ENCODE data around the gene PPP2R3B.
"Not testable (repeated sequence)": the region's sequence is repeated elsewhere in the genome, so short reads cannot be mapped to it uniquely, and the experiment has no call there.

PPP2R3B gene, protein sequence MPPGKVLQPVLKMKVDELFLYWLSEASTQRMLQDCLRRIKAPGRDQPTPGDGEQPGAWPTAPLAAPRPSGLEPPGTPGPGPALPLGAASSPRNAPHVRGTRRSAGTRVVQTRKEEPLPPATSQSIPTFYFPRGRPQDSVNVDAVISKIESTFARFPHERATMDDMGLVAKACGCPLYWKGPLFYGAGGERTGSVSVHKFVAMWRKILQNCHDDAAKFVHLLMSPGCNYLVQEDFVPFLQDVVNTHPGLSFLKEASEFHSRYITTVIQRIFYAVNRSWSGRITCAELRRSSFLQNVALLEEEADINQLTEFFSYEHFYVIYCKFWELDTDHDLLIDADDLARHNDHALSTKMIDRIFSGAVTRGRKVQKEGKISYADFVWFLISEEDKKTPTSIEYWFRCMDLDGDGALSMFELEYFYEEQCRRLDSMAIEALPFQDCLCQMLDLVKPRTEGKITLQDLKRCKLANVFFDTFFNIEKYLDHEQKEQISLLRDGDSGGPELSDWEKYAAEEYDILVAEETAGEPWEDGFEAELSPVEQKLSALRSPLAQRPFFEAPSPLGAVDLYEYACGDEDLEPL
- long read RNA-seq, donor 1, transcript PPP2R3B-202 (13 exons, 2,151 nt) = major isoform, 6 of 6 reads
- long read RNA-seq, donor 1, partial matches to known transcripts = 0 of 6 reads
- long read RNA-seq, donor 1, other reads (novel, unspliced or antisense) = 0 of 6 reads
- long read RNA-seq, donor 2, transcript PPP2R3B-202 (13 exons, 2,151 nt) = major isoform, 10 of 10 reads
- long read RNA-seq, donor 2, partial matches to known transcripts = 0 of 10 reads
- long read RNA-seq, donor 2, other reads (novel, unspliced or antisense) = 0 of 10 reads
- long read RNA-seq, donor 3, partial matches to known transcripts = 0 of 3 reads
- long read RNA-seq, donor 3, other reads (novel, unspliced or antisense) = 0 of 3 reads
- long read RNA-seq, donor 4, transcript PPP2R3B-202 (13 exons, 2,151 nt) = major isoform, 5 of 5 reads
- long read RNA-seq, donor 4, partial matches to known transcripts = 0 of 5 reads
- long read RNA-seq, donor 4, other reads (novel, unspliced or antisense) = 0 of 5 reads
- long read RNA-seq, donor 5, partial matches to known transcripts = 0 of 4 reads
- long read RNA-seq, donor 5, other reads (novel, unspliced or antisense) = 0 of 4 reads
- long read RNA-seq, donor 6, partial matches to known transcripts = 0 of 4 reads
- long read RNA-seq, donor 6, other reads (novel, unspliced or antisense) = 0 of 4 reads
- long read RNA-seq, donor 7, transcript PPP2R3B-202 (13 exons, 2,151 nt) = major isoform, 9 of 11 reads
- long read RNA-seq, donor 7, partial matches to known transcripts = 0 of 11 reads
- long read RNA-seq, donor 7, other reads (novel, unspliced or antisense) = 0 of 11 reads
- long read RNA-seq, donor 8, transcript PPP2R3B-202 (13 exons, 2,151 nt) = major isoform, 6 of 6 reads
- long read RNA-seq, donor 8, partial matches to known transcripts = 0 of 6 reads
- long read RNA-seq, donor 8, other reads (novel, unspliced or antisense) = 0 of 6 reads

DNA sequence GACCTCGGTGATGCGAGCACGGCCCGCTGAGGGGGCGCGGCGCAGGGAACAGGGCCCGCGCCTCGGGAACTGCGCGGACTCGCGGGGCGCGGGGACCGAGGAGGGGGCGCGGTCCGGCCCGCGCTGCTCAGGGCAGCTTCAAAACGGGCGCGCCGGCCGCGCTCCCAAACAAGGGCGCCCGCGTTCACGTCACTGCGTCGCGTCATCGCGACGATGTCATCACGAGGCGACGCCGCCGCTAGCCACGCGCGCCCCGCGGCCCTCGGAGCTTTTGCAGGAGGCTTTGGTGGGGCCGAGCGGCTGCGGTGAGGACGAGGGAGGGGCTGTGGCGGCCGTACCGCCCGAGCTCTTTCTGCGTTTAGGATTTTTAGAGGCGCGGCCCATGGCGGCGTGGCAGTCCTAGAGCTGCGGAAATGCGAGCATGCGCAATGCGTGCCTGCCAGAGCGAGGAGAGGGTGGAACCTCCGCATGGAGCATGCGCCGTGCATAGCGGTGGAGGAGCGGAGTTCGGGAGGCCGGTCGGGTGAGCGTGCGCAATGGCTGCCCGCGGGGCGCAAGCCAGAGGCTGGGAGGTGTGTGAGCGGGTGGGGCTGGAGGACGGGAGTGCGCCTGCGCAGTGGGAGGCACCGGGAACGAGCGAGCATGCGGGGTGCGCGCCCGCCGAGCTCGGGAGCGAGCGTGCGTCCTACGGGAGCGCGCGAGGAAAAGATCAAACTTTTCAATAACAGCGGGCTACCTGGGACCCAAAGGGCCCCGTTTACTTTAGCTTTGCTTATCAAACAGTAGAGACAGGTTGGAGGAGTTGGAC, at the start of gene PPP2R3B:
Gene PPP2R3B, minus strand, starts transcription at position 140 of the 808 bp plus-strand sequence. CDS start 216 bp downstream, outside the sequence.
- peak; percentile 100 for DNase-seq

DNA sequence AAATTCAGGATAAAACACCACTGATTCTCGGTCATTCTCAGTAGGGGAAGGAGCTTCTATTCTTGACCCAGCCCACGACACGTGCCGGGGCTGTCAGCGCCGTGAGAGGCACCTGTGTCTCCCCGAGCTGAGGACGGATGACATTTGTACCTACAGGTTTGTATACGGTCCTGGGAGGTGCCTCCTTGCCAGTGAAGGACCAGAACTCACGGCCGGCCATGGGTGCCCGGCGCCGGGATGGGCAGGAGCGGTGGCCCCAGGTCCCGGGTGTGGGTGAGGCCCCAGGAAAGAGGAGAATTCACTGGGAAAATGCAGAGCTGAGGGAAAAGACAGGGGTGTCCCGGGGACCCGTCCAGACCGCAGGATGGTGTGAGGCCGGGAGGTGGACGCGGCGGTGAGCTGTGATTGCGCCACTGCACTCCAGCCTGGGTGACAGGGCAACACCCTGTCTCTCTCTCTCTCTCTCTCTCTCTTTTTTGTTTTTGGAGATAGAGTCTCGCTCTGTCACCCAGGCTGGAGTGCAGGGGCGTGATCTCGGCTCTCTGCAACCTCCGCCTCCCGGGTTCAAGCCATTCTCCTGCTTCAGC, 48.9 kb upstream of the PPP2R3B start:
- DNase-seq = no peak

DNA sequence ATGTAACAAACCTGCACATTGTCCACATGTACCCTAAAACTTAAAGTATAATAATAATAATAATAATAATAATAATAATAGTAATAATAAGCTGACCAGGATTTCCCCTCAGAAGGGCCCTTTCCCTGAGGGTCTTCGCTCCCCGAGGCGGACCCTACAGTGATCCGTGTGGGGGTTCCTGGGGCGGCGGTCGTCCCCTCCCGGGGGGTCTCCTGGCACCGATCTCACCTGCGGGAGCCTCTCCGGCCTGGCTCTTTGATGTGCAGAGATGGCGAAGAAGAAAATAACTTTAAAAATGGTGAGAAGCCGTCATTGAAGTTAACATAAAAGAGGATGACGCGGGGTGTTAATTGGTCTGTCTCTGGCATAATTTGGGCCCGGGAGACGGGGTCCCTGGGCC, 48.2 kb upstream of the PPP2R3B start:
- no peak for DNase-seq

DNA sequence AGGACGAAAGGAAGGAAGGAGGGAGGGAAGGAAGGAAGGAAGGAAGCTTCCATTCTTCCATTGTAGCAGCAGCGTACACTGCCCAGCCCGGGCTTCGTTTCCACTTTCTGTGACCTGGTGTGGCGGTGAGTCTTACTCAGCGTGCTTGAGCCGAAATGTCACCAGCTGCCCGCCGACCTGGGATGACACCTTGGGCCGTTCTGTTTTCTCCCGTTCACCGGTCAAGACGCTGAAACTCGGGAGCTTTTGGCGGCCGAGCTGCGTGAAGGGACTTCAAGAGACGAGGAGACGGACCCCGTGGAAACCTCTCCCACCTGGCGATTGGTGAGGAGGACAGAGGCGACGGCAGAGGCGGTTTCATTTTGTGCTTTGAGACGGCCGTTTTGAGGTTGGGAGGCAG, 47.1 kb upstream of the PPP2R3B start:
- no peak for DNase-seq

DNA sequence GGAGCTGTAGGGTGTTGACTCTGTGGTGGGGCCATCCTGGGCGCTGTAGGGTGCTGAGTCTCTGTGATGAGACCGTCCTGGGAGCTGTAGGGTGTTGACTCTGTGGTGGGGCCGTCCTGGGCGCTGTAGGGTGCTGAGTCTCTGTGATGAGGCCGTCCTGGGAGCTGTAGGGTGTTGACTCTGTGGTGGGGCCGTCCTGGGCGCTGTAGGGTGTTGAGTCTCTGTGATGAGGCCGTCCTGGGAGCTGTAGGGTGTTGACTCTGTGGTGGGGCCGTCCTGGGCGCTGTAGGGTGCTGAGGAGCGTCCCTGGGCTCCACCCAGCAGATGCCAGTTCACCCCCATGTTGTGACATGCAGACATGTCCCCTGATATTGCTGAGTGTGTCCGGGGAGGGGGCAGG, 46.0 kb upstream of the PPP2R3B start:
- not testable (repeated sequence) for DNase-seq

DNA sequence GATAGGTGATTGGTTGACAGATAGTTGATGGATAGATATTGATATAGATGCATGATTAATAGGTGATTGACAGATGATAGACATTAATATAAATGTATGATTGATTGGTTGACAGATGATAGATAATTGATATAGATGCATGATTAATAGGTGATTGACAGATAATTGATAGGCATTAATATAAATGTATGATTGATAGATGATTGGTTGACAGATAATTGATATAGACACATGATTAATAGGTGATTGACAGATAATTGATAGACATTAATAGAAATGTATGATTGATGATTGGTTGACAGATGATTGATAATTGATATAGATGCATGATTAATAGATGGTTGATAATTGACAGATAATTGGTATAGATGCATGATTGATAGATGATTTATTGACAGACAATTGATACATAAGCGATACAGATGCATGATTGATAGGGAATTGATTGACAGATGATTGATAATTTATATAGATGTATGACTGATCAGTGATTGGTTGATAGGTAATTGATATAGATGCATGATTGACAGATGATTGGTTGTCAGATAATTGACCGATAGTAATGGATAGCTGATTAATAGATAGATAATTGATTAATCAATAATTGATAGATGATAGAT, 44.9 kb upstream of the PPP2R3B start:
- no peak for DNase-seq

DNA sequence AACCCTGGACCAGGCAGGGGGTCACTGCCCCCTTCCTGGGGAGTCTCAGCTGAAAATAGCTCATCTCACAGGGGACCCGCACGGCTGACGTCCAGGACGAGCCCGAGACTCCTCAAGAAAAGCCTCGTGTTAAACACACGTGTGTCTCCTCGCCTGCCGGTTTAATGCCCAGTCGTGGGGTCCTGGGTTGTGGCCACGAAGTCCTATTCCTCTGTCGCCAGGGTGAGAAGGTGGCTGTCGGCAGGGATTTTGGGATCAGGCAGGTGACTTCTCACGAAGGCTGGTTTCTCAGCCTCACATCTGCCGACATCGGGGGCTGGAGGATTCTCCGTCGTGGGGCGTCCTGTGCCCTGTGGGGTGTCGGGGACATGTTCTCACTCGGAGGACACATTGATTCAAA, 44.3 kb upstream of the PPP2R3B start:
- DNase-seq = no peak

DNA sequence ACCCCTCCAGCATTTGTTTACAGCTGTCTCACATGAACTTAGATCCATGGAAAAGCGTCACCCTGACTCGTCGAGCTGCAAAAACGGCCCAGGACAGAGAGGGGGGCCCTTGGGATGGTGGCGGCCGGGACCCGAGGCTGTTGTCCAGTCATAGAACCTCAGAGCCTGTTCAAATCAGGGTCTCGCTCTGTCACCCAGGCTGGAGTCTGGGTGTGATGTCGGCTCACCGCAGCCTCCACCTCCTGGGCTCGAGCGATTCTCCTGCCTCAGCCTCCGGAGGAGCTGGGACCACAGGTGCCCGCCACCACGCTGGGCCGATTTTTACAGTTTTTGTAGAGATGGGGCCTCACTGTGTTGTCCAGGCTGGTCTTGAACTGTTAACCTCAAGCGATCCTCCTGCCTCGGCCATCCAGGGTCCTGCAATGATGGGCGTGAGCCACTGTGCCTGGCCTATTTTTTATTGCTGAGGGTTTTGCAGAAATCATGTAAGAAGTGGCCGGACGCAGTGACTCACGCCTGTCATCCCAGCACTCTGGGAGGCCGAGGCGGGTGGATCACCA, 42.6 kb upstream of the PPP2R3B start:
- DNase-seq = no peak

DNA sequence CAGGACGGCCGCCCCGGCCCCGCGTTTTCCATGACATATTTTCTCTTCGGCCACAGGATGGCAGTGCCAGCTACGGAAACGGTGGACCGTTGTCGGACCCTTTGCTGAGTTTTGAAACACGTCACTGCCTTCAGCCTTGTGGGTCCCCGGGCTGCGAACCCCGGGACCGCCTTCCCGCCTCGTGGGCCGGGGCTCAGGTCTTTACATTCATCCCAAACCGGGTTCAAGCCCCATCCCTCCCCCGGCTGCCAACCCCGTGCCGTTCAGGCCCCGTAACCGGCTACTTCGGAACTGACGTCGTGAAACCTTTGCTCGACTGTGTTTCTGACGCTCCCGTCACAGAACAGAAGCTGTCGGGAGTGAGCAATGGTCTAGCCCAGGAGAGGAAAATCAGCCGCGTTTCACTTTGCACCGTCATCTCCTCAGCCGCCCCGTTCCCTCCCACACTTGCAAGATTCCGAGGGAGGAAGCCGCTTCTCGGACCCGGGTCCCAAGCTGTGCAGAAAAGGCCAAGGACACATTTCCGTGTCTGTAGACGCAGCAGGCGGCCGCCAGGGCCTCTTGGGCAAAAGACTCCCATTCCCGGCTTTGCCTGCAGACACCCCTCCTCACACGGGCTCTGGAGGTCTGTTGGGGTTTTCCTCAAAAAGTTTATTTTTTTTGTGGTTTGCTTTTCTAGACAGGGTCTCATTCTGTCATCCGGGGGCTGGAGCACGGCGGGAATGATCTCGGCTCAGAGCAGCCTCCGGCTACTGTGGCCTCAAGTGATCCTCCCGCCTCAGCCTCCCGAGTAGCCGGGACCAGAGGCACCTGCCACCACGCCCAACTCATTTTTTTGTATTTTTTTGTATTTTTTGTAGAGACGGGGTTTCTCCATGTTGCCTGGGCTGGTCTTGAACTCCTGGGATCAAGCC, 41.4 kb upstream of the PPP2R3B start:
- DNase-seq = no peak

DNA sequence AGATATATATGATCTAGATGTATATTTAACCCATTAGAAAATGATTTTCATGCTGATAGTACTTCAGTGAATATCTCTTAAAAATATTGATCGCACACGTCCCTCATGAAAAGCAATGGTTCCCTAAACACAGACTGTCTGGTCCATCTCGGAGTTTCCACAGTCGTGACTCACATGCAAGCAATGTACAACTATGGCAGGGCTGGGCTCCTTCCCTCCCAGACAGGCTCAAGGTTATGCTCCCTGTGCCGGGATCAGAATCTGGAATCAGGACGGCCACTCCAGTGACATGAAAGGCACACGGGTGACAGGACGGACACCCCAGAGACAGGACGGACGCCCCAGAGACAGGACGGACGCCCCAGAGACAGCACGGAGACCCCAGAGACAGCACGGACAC, 40.2 kb upstream of the PPP2R3B start:
- no peak for DNase-seq

DNA sequence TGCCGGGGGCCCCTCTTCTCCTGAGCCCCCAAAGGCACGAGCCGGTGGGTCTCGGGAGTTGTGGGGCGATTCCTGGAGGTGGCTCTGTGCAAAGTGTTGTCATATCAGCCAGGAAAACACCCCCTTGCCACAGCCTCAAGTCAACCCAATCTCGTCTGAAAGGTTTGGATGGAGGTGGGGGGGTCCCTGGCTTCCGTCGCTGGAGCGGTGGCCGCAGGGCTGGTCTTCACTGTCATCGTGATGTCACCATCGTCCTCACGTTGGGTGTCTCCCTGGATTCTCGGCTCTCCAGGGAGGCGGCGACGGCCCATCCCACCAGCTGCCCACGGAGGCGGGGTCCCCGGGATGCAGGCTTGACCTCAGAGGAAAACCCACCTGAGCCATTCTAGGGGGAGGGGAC, 38.3 kb upstream of the PPP2R3B start:
- DNase-seq = no peak

DNA sequence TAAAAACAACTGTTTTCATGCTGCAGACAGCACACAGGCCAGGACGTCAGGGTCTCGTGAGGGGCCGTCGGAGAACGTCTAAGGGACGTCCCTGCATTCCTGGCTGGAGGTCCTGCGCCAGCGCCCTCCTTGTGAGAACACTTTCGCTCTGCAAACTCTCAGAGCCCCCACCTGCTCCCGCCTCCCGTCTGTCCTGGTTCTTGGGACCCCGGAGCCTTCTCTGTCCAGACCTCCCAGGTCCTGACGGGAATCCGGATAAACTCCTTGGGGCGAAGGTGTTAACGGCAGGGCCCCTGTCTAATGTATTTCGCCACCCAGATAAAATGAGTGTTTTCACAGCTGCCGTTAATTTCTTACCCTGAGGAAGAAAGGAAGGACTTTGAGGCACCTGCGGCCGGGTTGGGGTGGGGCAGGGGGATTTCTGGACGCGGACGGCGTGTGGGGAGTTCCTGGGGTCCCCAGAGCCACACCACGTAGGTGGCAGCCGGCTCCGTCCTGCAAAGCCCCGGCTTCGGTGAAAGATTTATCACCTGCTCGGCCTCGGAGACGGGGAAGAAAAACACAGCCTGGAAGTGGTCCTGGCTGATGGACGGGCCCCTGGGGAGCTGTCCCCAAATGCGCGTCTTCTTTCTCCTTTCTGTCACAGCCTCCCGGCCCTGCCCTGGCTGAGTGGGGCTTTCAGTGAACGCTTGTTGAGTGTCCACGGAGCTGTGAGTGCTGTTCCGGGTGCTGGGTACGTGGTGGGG, 35.1 kb upstream of the PPP2R3B start:
- no peak for DNase-seq

DNA sequence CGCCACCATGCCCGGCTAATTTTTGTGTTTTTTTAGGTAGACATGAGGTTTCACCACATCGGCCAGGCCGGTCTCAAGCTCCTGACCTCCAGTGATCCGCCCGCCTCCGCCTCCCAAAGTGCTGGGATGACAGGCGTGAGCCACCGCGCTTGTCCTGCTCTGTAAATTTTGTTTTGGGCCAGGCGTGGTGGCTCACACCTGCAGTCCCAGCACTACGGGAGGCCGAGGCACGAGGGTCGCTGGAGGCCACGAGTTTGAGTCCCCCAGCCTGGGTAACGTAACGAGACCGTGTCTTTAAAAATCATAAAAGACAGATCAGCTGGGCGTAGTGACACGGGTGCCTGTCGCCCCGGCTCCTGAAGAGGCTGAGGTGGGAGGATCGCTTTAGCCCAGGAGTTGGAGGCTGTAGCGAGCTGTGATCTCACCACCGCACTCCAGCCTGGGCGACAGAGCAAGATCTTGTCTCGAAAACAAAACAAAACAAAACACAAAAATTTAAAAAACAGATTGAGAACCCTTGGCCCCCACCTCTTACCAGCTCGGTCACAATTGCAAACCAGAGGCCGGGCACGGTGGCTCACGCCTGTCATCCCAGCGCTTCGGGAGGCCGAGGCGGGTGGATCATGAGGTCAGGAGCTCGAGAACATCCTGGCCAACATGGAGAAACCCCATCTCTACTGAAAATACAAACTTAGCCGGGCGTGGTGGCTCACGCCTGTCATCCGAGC, 34.0 kb upstream of the PPP2R3B start:
- no peak for DNase-seq

DNA sequence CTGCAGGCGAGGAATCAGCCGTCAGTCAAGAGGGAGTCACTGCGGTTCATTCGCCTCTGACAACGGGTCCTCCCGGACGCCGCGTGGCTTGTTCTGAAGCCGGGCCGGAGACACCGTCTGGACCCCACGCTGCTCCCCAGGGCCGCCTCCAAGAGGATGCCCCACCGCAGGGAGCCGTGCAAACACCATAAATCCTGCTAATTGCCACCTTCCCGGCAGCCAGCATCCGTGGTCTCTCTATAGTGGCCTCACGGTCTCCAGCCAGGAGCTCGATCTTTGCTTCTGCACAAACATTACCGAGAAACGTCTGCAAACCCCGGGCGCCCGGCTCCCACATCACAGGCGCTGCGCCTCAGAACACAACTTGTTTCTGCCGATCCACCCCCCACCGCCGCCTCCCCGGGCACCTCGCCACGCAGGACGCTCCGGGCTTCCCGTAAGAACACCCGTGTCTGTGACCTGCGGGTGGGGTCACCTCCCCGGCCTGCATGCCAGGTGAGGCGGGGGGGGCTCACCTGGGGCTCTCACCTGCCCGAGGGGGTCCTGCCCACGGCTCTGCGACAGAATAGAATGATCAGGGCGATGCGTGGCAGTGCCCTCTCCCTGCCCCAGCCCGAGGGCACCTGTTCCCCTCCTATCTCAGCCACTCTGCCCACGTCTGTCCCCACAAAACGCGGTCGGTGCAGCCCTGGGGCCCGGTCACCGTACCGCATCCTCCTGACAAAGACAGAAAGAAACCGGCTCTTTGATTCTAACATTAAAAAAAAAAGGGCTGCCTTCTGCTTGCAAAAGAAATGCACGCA, 32.4 kb upstream of the PPP2R3B start:
- no peak for DNase-seq

DNA sequence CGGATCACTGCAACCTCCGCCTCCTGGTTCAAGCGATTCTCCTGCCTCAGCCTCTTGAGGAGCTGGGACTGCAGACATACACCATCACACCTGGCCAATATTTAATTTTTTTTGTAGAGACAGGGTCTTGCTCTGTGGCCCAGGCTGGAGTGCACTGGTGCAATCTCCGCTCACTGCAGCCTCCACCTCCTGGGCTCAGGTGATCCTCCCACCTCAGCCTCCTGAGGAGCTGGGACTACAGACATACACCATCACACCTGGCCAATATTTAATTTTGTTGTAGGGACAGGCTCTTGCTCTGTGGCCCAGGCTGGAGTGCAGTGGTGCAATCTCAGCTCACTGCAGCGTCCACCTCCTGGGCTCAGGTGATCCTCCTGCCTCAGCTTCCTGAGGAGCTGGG, 28.8 kb upstream of the PPP2R3B start:
- DNase-seq = not testable (repeated sequence)
